GM21619 (cell line): Measurements from ENCODE around the gene CYGB.

Experiments used
- ATAC-seq: cut with Tn5 transposase; IDR thresholded peaks from one replicate; pipeline ENCODE4 v1.9.1; 2021; ENCODE audit not compliant: unreplicated experiment

Gene CYGB

DNA sequence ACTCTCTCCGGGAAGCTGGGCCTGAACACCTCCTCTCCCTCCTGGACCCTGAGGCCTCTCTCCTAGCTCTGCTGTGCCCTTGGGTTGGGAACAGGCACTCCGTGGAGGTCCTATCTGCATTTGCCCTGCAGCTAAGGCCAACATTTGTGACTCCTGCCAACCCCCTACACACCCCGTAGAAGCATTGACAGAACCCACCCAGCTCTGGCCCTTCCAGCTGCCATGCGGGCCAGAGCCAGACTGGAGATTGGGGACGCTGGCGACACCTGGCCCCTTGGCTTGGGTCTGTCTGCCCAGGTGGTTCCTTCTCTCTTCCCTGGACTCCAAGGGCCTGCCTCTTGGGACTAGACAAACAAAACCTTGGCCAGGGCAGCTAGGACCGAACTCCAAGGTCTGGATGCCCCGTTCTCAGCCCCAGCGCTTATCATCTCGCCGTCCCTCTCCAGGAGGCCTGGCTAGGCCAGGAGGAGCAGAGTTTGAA is 35.6 kb downstream of the CYGB start:
- no peak for ATAC-seq

- ATAC-seq, result peak; percentile 52
Measured at GRCh38 chr17:76501018-76501826, 36.3 kb downstream of the CYGB start, which contains the start of gene RHBDF2. TSS of gene RHBDF2 (minus strand) at chr17:76501423. CDS start at chr17:76481524, 19,899 bp downstream.

DNA sequence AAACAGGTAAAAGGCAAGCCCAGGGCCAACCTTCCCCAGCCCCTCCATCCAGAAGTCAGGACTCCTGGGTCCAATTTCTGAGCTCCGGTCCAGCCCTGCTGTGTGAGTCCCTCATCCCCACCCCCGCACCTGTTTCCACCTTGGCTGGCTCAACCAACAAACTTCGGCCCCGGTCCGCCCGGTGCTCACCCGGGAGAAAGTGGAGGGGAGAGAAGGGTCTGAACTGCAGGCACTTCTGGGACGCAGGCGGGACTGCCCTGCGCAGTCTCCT is 36.8 kb downstream of the CYGB start:
- no peak for ATAC-seq

DNA sequence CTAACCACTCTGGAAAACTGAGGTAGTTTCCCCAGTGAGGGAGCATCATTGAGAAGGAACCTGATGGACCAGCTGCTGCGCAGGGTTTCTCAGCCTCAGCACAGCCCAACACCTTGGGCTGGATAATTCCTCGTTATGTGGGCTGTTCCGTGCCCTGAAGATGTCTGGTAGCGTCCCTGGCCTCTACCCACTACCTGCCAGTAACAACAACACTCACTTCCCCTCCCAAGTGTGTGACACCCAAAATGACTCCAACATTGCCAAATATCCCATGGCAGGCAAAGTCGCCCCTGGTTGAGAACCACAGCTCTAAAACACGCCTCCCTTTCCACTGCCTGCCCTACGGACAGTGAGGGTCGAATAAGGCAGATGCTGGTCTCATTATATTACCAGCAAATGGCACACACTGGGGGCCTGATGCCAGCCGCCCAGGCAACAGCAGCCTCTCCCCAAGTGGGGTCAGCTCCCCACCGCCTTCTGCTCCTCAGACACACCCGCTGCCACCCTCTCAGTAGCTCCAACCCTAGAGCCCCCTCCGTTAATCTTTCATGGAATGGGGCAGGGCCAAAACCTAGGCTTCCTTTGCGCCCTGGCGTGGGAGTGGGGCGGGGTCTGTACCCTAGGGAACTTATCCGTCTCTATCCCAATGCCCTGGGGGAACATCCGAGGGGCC is 37.3 kb downstream of the CYGB start:
- no peak for ATAC-seq

DNA sequence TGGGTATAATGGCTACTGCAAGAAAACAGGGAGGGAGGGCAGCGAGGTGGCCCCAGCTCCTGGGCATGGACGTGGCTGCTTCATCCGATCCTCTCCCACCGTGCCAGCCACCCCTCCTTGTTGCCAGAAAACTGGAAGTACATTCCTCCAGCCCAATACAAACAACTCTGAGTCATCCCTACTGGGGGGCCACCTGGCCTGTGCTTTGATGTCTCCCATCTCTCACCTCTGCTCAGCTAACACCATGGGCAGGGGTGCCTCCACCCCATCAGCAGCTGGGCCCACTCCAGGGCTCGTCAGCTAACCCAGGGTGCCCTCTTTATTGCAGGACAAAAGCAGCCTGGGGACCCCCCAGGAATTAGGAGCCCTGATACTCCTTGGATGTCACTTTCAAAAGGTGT is 38.2 kb downstream of the CYGB start:
- ATAC-seq, result no peak

- ATAC-seq, result no peak
Measured at GRCh38 chr17:76498876-76499251, 38.6 kb downstream of the CYGB start.

GRCh38 chr17:76497979-76498875 is 39.3 kb downstream of the CYGB start:
- ATAC-seq, result no peak

DNA sequence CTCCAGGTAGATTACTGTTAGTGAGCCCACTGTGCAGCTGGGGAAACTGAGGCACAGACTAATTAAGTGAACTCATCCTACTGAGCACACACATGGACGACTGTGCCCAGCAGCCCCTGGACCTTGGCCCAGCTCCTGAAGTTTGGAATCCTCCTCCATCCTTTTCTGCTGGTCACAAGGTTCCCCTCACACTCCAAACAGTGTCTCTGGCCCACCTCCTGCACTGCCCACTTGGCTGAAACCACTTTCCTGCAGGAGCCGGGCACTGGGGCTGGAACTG is 39.9 kb downstream of the CYGB start:
- ATAC-seq, result no peak

DNA sequence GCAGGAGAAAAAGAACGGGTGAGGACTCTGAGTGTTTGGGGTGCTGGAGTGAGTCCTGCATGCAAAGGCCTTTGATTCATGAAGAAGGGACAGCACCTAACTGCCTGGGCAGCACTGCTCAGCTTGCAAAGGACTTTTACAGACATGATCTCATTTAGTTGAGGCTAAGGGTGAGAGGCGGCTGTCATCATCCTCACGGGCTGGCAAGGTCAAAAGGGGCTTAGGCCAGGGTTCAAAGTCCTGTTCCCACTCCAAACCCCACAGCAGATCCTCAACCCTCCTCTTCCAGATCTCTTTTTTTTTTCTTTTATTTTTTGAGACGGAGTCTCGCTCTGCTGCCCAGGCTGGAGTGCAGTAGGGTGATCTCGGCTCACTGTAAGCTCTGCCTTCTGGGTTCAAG is 41.0 kb downstream of the CYGB start:
- no peak for ATAC-seq

DNA sequence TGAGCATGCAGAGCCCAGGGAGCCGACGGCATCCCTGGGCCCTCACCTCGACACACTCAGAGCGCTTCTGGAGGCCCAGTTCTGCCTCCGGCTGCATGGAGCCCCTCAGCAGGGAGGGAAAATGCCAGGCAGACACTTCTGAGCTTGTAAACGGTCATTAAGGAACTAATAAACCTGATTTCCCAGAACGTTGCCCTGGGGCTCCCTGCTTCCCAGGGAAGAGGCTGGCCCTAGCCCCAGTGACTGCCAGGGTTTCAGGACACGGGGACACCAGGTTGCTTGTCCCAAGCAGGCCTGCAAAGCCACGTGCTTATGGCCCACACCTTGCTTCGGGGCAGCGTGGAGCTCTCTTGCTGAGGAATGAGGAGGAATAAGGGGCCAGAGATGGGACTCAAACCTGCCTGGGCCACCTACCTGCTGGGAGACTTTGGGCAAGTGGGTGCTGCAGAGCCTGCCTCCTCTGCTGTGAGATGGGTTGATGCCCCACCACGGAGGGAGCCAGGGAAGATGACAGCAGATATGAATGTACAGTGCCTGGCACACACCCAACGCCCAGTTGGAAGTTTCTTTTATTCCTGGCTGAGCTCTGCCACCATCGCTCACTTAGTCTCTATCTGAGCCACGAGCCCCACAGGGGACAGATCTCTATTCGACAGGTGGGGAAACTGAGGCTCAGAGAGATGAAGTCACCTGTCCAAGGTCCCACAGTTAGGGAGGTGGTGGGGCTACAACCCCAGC is 41.7 kb downstream of the CYGB start:
- no peak for ATAC-seq

DNA sequence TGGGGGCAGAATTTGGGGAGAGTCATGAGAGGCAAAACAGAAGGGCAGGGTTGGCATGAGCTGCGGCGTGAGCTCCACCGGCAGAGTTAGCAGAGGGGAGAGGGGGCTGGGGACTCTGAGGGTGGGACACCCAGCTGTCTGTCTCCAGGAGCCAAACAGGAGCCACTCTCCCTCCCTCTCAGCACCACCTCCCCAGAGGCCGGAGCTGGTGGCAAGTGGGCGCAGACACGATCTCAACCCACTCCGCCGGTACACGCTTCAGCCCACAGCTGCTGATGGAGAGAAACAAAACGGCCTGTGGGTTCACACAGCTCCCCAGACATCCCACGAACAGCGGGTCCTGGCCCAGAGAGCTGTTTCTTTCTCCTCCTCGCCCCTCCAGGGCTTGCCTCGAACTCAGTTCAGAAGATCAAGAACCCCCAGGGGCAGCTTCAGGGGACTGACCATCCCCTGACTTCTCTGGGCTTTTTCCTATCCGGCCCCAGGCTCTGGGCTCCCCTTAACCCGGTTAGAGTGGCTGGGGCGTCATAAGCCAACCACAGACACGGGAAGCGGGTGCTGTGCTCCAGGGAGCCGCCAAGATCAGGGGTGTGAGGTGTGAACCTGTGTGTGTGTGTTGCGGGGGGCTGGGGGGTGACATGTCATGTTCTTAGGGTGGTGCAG is 43.9 kb downstream of the CYGB start:
- no peak for ATAC-seq

- ATAC-seq, result peak; percentile 36
Measured at GRCh38 chr17:76492989-76493501, 44.5 kb downstream of the CYGB start.

DNA sequence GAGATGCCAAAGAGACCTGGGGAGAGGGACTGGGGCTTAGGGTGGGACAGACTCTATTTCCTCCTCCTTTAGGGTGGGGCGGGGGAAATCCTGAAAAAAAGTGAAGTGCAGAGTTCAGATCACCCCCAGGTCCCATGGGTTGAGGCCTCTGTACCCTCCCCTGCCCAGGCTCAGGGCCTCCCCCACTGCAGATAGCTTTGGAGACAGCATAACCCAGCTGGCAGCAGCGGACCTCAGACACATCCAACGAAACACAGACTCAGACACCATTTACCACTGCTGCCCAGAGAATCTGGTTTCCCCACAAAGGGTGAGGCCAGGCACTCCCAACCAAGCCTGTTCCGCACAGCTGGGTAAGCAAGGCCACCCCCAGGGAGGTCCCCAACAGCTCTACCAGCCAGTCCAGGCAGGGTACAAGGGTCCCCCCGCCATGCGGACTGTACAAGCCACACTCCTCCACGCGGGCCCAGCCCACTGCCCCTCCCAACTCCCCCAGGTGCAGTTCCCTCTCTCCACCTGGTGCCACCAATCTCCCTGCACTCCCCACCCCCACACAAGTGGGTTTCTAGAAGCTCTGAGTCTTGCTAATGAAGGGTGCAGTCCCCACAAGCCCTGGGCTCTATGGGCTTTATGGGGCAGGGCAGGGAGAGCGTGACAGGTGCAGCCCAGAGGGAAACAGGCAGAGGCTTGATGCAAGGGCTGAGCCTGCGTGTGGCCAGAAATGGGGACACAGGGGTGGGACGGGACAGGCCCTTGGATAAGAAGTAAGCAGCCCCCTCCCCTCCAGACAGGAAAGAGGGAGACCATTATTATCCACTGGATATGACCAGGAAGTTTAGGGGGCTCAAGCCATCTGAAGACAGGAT is 45.2 kb downstream of the CYGB start:
- peak; percentile 42 for ATAC-seq

GRCh38 chr17:76491271-76492122 is 46.0 kb downstream of the CYGB start:
- no peak for ATAC-seq

DNA sequence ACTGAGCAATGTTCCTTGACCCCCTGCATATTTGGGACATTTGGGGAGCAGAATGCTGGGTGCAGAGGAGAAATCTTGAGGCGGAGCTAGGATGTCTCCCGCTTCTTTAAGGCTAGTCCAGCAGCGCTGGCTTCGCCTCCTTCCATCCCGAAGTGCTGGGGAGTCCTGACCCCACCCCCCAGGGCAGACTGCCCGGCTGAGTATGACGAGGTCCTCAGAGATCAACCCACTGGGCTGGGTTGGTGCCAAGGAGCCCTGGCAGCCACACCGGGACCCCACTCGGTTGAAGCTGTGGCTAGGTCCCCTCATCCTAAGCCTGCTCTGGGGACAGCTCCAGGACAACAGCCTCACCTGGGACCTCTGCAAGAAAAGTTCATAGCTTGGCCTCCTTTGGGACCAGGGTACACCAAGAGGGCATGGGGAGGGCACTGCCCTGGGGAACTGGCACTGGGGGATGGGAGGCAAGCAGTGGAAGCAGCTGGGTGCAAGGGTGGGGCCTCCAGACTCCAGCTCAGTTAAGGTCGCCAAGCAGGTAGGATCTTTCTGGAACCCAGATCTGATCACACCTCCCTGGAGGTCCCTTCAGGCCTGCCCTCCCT is 47.3 kb downstream of the CYGB start:
- no peak for ATAC-seq

DNA sequence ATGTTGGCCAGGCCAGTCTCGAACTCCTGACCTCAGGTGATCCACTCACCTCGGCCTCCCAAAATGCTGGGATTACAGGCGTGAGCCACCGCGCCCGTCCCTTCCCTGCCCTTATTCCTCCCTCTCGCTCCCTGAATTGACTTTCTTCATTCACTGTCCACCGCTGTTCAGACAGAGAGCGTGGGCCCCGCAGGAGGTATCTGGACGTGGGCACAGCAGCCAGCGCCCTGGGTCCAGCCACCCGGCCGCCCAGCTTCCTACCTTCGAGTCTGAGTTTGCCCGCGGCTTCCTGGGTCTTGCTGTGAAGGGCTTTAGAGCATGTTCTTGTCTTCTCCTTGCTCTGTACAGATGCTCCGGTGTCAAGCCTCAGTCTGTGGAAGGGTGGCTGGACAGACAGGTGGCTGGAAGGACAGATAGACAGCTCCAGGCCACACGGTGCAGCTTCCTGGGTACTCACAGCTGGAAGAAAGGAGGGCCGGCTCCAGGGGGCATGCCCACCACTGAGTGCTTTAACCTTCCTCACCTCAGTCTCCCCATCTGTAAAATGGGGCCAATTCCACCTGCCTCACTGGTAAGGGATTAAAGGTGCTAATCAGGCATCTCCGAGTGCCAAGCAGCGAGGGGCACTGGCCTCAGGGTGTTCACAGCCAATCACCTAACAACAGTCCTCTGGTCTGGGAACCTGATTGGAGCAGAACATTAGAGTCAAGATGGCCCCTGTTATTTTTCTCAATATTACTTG is 49.9 kb downstream of the CYGB start:
- no peak for ATAC-seq

DNA sequence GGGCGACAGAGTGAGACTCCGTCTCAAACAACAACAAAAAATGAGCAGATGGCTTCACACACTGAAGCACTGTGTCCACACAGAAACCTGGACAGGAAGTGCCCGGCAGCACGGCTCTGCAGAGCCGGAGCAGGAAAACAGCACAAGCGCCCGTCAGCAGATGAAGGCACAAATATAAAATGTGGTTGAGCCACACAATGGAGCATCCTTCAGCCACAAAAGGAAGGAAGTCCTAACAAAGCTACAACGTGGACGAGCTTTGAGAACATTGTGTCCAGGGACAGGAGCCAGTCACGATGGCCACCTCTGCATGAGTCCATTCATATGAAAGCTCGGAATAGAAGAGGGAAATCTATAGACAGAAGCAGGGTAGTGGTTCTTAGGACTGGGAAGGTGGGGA is 51.9 kb downstream of the CYGB start:
- ATAC-seq, result no peak
